Measurements from ENCODE around the gene ATP1B4.

The ATP1B4 gene

DNA sequence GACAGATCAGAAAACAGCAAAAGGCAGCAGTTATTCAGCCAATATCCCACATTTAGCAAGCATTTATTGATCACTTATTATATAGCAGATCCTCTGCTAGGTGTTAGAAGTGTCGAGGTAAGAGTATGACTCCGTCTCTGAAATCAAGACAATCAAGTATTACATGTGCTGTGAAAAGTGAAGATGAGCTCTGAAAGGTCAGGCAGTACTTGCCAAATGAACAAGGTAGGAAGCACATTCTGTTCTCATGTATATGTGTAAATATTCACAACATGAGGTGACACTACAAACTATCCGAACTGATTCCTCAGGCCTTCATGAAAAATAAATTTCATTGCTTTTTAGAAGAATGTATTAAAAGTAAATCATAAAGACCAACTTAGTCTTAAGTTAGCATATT, 15.3 kb downstream of the ATP1B4 start:
- DNase-seq (ENCODE audit: low read depth in 2 of 2) = no peak

GRCh38 chrX:120377715-120378114, 15.8 kb downstream of the ATP1B4 start:
- no peak for DNase-seq (ENCODE audit: low read depth in 2 of 2)

DNA sequence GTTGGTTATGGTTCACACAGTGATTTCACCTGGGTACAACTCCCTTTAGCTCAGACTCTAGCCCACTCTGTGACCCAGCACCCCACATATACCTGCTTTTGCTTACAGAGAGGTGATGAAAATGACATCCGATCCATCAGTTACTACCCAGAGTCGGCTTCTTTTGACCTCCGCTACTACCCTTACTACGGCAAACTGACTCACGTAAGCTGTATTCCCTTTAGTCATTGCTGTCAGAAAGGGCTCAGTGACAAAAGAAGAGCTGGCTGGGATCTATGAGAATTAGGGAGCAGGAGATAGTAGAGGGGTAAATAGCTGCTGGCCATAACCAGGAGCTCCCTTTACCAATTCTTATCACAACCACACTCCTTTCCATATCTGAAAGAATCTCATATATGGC, 16.7 kb downstream of the ATP1B4 start:
- DNase-seq (ENCODE audit: low read depth in 2 of 2) = no peak

DNA sequence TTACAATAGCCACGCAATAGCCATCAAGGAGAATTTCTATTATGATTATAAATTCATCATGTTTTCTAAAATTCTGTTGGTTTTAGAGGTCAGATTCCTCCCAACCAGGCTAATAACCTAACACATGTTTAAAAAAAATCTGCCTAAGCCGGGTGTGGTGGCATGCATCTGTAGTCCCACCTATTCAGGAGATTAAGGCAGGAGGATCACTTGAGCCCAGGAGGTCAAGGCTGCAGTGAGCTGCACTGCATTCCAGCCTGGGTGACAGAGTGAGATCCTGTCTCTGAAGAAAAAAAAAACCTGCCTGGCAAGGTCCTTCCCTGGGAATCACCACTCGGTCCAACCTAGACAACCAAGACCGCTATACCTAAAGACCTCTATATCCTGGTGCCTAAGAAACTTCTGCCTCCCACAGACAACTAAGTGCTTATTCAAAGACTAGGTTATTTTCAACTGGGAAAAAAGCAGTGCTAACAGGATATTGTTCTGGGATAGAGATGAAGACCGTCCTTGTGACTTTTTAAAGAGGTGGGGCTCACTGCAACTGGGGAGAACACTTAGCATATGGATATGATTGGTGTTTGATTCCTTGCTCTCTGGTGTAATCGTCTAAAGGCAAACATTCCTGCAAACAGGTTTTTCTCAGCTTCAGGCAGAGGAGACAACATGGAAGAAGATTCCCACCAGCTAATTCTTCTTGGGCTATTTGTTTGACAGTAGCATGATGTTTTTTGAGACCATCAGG, 18.2 kb downstream of the ATP1B4 start:
- DNase-seq (ENCODE audit: low read depth in 2 of 2) = no peak

DNA sequence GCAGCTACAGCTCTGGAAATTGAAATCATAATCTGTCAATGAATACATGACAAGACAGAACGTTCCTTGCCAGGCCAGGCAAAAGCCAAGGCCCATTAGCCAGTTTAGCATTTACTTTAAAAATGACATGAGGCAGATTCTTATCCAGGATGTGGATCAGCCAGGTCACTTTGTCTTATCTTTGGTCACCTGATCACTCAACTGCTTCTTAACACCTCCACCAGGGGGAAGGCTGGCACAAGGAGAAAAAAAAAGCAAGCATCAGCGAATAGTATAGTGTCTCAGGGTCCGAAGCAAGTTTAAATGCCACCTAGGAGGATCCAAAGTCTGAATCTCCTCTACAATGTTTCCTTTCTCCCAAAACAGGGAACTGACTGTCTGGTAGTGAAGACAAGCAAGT, 18.8 kb downstream of the ATP1B4 start:
- no peak for DNase-seq (ENCODE audit: low read depth in 2 of 2)

- DNase-seq (ENCODE audit: low read depth in 2 of 2) = no peak
Measured at GRCh38 chrX:120401301-120401700, 39.4 kb downstream of the ATP1B4 start.

DNA sequence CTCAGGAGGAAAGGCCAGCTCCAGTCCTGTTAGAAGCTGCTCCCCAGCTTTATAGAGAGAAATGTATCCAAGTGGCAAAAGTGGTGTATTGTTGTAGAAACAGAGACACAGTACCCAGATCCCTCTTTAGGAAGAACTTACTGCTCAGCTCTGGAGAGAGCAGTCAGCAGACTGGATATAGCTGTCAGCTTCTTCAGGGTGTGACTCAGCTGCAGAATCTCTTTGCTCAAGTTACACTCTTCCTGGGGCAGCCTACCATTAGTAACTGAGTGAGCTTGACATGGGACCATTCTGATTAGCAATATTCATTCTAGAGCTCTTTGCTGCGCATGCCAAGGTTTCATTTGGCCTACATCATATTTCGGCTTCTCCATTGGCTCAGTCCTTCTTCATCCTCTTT, 40.5 kb downstream of the ATP1B4 start:
- no peak for DNase-seq (ENCODE audit: low read depth in 2 of 2)

DNA sequence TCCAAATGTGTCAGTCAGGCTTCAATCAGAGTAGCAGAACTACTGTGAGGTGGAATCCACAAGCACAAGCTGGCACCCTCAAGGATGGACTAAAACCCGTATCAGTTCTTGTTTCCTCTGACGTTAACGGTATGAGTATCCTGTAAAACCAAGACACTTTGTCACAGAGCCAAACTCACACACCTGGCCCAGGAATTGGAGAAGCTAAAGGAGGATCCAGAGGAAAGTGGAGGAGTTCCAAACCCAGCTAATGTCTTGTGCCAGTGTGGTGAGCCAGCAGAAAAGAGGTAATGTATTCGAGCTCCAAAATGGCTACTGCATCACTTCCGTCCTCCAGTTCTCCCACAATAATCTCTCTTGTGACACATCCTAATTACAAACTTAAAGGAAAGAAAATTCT, 44.7 kb downstream of the ATP1B4 start:
- DNase-seq (ENCODE audit: low read depth in 2 of 2) = no peak

GRCh38 chrX:120408168-120408567, 46.3 kb downstream of the ATP1B4 start:
- no peak for DNase-seq (ENCODE audit: low read depth in 2 of 2)

DNA sequence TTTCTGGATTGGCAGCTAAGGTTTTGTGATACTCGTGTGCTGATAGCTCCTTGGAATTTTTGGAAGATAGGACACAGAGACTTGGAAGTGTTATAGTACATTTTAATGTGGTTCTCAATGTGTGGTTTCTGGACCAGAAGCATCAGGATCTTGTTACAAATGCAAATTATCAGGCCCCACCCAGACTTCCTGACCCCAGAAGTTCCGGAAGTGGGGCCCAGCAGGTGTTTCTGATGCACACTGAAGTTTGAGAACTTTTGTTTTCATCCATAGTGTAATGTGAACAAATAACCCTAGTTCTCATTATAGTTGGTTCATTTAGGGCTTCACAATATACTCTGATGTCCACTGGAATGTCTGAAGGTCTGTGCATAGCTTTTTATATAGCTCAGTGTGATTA, 57.6 kb downstream of the ATP1B4 start:
- DNase-seq (ENCODE audit: low read depth in 2 of 2) = no peak

- DNase-seq (ENCODE audit: low read depth in 2 of 2) = no peak
Measured at GRCh38 chrX:120426599-120426998, 64.7 kb downstream of the ATP1B4 start.

DNA sequence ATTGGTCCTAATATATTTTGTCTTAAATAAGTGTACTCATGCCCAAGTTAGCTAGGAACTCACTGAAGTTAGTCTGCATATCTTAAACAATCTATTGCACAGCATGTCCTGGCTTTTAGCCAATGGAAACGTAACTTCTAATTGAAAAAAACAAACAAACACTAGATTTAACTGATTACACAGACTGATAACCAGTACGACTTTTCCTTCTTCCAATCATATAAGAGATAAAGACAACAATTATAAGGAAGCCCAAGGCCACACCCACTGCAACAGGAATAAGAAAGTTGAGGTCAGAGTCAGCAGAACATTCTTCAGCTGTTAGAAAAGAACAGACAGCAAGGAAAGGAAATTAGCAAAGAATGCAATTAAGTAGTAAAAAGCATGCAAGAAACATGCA, 66.4 kb downstream of the ATP1B4 start:
- no peak for DNase-seq (ENCODE audit: low read depth in 2 of 2)

DNA sequence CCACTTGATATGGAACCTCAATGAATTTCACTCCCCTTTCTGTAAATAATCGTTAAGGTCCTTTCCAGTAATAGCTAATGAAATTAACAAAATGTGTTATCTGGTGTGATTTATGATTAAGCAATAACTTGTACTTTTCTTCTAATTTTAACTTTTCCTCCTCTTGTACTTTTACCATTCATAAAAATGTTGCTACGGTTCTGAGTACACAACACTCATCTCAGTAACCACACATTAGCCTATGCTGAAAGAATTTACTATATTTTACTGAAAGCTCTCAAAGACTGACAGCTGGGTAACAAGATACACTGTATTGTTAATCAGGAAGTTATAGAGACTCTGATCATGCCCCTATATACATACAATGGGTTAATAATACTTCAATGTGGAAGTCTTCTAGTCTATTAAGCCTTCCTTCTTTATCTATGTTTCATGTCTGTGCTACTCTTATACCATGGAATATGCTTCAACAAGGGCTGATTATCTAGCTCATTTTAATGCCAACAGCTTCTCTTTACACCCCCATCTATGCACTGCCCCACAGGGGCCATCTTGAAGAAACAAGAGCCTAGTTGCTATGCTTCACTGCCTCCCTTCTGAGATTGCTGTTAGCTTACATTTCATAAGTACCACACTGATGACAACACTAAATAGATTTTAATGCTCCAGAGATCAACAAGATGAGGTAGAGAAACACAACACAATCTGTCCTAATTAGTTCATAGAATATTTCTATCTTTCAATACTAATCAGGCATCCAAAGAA, 68.1 kb downstream of the ATP1B4 start:
- DNase-seq (ENCODE audit: low read depth in 2 of 2) = no peak
